HG03575 (cell line): Measurements from ENCODE around the gene SMIM28.
"Not testable (repeated sequence)": the region's sequence is repeated elsewhere in the genome, so short reads cannot be mapped to it uniquely, and the experiment has no call there.

Source experiments
- ATAC-seq: cut with Tn5 transposase; IDR thresholded peaks from one replicate; pipeline ENCODE4 v1.9.1; 2021; ENCODE audit not compliant: unreplicated experiment, insufficient number of reproducible peaks, low FRiP score; ENCODE audit errors: extremely low read depth

SMIM28 gene

DNA sequence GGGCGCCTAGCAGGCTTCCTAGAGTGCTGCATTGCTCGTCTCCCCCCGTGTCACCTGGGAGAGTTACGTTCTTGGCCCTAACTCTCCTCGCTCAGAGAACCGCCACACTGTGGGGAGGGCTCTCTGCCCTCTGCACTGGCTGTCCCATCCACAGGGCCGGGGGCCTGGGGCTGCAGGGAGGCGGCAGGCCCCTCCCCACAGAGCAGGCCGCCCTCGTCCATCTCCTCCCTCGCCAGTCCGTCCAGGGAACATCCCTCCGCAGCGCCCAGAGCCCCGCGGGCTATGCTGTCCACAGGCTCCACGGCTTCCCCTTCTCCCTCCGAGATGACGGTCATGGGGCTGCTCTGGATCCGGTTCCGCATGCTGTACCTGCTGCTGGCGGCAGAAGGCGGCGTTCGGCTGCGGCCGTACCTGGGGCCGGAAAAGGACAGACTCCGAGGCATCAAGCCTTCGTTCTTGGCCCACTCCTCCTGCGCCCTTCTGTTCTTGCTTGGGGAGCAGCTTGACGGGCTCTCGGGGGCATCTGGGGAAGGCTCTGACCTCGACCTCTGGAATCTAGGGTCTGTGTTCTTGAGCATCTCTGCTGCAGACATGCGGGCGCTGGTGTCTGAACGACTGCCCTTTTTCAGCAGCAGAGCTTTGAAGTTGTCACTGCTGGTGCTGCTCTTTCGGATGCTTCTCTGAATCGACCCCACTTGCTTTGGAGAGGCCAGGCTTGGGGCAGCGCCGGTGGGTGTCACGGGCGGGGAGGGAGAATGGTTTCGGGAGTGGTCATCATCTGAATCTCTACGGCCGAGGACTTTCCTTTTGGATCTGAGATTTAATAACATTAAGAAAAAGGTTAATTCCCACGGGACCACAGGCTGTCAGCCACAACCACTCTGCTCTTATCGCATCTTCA, 46.5 kb downstream of the SMIM28 start:
- no peak for ATAC-seq

DNA sequence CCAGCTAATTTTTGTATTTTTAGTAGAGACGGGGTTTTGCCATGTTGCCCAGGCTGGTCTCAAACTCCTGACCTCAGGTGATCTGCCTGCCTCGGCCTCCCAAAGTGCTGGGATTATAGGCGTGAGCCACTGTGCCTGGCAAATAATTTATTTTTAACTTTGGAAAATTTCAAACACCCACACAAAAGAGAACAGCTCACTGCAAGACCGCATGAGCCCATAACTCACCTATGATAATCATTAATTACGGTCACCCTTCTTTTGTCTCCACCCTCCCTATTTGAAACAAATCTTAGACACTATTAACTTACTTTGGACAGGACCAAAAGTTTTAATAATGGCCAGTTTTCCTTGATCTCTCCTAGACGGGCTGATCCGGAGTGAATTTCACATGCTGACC, 47.6 kb downstream of the SMIM28 start:
- ATAC-seq = not testable (repeated sequence)

DNA sequence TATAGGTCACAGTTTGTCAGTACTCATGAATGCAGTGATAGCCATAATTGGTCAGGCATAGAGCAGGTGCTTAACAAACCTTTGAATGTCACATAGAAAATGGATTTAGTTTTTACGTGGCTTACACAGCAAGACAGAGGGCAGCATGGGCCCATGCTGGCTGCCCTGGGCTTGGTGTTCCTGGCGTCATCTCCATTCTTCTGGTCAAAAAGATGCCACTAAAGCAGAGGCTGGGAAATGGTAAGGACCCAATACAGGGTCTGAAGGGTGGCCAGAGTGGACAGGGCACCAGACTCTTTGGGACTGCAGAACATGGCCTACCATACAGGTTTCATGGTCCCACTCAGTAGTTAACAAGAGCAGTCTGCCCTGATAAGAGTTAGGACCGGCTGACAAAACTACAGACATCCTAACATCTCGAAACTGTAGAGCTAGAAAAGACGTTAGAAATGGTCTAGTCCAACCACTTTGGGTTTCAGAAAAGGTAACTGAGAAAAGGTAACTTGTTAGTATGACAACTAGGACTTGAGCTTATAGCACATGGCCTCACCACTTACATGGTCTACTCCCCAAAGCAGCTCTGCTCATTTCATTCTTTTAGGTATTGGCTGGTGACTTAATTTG, 48.9 kb downstream of the SMIM28 start:
- ATAC-seq = no peak

DNA sequence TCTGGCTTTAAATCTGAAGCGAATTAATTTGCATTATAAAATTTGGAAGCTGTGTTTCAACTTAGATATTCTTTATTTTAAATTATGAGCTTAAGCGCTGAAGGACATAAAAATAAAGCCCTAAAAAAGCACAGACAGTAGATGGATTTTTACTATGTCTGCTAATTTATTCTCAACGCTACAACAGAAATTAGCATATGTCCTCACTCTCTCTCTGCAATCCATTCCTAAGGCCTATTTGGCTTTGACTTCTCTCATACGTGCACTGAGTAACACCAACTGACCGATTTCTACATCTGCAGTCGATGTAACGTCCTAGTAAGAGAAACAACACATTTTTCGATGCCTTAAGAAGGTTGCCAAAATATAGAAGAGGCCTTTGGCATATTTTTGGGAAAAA, 50.0 kb downstream of the SMIM28 start:
- ATAC-seq = no peak

DNA sequence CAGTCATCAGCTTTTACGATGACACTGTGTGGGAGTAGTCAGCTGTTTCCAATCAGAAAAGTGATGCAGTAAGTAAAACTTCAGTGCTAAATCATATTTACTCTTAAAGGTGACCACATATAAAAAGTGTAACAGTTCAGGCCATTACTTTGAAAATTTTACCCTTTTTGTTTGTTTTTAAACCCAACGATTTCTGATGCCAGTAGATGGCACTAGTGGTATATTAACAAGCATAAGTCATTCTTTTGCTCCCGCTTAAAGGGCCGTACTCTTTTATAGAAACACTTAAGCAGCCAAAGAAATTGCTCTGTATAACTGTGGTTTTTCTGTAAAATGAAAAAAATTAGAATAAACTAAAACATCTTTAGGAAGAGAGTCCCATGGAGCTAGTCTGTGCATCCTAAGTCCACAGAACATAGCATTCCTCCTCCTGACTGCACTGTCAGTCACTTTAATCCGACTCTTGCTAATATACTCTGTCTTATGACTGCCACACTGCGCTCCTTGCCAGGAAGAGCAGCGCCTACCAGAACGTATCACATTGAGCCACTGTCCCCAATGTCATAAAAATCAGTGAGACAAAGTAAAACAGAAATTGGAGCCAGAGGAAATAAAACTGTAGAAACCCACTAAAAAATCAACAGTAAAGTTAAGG, 51.4 kb downstream of the SMIM28 start:
- no peak for ATAC-seq

DNA sequence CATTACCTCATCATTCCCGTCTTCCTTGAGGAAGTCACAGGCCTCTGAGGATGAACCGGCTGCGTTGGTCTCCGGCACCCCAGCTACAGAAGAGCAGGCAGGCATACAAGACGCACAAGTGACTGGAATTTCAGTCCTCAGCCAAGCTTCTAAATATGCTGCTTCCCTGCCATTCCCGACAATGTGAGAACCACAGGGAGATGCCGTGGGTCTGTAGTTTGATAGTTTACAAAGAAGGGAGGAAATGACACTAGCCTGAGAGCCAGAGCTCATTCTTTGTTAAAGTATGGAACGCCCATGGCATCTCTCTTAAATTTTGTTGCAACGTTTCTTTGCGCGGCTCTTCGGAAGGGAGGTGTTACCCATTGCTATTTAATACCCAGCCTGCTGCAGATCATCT, 52.1 kb downstream of the SMIM28 start:
- no peak for ATAC-seq

DNA sequence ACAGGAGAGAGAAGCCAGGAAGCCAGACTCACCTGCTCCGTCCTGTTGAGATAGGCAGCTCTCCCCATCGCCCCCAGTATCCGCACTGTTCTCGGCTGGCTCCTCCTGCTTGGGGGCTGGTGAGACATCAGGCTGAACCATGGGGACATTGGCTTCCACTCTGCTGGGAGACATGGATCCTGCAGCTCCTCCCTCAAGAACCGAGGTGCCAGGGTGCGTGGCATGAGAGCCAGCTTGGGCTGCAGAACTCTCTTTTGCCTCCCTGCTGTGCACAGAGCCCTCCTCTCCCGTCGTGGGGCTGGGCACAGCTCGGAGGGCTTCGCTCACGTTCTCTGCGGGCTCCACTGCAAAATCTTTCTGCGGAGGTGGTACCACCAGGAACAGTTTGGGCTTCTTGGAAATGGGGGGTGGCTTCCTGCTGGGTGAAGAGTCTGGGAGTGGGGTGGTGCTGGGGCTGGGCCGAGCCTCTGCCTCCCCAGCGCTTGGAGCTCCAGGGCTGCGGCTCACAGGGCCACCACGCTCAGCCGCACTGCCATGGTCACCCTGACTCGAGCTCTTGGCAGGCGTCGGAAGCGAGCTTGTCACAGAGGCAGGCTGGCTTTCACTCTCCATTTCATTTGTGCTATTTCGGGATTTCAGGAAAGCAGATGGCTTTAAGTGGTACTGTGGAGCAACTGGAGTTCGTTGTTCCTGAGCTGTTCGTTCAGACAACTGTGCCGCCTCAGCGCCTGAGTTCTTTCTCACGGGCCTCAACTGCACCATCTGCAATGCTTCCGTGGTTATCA, 52.8 kb downstream of the SMIM28 start:
- ATAC-seq = no peak

DNA sequence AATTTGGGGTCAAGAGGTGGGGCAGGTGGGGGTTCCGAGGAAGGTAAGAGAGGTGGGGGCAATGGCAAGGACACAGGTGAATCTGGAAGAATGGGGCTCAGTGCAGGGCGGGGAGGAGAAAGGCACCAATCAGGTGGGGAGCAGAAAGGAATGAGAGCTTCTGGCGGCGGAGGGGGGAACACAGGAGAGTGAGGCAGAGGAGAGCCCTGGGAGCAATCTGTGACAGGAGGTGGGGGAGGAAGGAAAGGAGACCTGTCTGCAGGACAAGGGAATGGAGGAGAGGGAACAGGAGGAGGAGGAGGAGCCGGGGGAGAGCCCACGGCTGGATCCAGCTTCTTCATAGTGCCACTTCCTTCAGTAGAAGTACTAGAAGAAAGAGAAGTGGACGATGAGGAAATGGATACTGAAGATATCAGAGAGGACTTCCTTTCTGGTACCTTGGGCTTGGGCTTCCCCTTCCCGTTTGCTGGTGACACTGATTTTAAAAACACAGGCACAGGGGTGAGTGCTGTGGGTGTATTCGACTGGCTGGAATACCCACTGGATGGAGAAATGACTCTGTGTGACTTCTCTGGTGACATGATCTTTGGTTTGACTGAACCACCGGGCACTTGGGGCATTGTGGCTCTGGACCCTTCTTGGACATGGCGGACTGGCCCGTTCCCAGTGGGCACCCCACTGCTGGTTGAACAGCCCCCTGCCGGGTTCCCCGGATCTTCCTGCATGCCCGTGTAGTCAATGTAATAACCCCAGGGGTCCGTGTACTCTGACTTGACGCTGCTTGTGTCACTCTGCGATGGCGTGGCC, 53.8 kb downstream of the SMIM28 start:
- ATAC-seq = no peak

DNA sequence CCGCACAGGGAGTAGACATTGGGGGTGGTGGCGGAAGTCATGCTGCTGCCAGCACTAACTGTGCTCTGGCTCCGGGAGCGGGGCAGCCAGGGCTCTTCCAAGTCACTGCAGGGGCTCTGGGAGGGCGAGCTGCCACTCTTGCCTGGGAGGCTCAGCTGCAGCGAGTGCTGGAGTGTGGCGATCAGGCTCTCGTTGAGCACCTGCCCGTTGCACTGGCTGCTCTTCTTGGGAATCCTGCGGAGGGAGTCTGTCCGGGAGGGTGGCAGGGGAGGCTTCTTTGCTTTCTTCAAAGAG, 54.3 kb downstream of the SMIM28 start:
- ATAC-seq = no peak
